Mammary epithelial cell (primary cell): ENCODE measurements around the gene CFAP43.

Experiments
- CTCF ChIP-seq, 2 donors: IDR thresholded peaks in 1 of 2; conservative IDR thresholded peaks in 1 of 2; 2 replicates each; pipeline ENCODE4 v1.5.1; 2011 to 2012; ENCODE audit warnings: inconsistent platforms in 2 of 2, low read length in 2 of 2, mild to moderate bottlenecking in 2 of 2, control low read depth in 1 of 2, low read depth in 1 of 2; ENCODE audit not compliant: insufficient read depth in 1 of 2; ENCODE audit errors: extremely low read depth in 1 of 2
- EZH2 ChIP-seq: IDR thresholded peaks from 2 replicates; pipeline ENCODE4 v1.6.1; 2012; ENCODE audit warnings: low read length, inconsistent platforms, borderline replicate concordance

GRCh38 chr10:104104418-104104817 lies 127.7 kb downstream of the CFAP43 start:
- no peak for TF ChIP-seq CTCF (conservative IDR thresholded peaks at IDR 0.05 in 1 of 2, IDR thresholded peaks at IDR 0.05 in 1 of 2; ENCODE audit: extremely low read depth in 1 of 2, insufficient read depth in 1 of 2, low read depth in 1 of 2, low read length in 2 of 2)
- no peak for TF ChIP-seq EZH2
